ENCODE measurements around the gene SYNE1. TPM values are rescaled to one million over a fixed set of nuclear protein-coding genes. Genes with fewer than 3 reads are reported as not detected.
A peak's percentile ranks its signal among the peaks of the same experiment; 100 is the strongest.

The SYNE1 gene
- total RNA-seq, 1 experiment from 2014 or later, result 3.0 TPM

- peak; percentile 92 for DNase-seq
- Histone ChIP-seq H3K23me2 (ENCODE audit: insufficient read length, low read depth, low read length, poor library complexity, severe bottlenecking) (no peaks in the 10 kb centered on the region), H3K4me1 (ENCODE audit: insufficient read depth, low read length) (no peaks in the 10 kb centered on the region), H3K9me3 (ENCODE audit: control insufficient read depth, low read depth, low read length) (no peaks in the 10 kb centered on the region), H3K79me2 (ENCODE audit: insufficient read depth, low read length) (no peaks in the 10 kb centered on the region), H3T11ph (ENCODE audit: low read length) (no peak overlapping the region), H2AFZ (ENCODE audit: low read length) (peak overlapping the region; percentile 92), H3K4me2 (ENCODE audit: insufficient read depth, insufficient read length, low read length) (no peak overlapping the region), H2BK20ac (ENCODE audit: low read depth, low read length, poor library complexity, severe bottlenecking) (no peak overlapping the region), H4K8ac (replicated peaks; ENCODE audit: insufficient read length, low read depth, low read length) (no peak overlapping the region), H3K27ac (ENCODE audit: insufficient read length, low read depth, low read length) (no peak overlapping the region), H4K5ac (ENCODE audit: insufficient read length, low read depth, low read length) (no peak overlapping the region), H4K20me1 (ENCODE audit: control insufficient read depth, insufficient read depth, insufficient read length) (no peaks in the 10 kb centered on the region), H3K14ac (ENCODE audit: insufficient read depth, low read length) (no peak overlapping the region), H3K56ac (ENCODE audit: insufficient read length, low read depth, low read length) (no peak overlapping the region), H3K4ac (ENCODE audit: low read depth, low read length) (no peak overlapping the region), H2BK5ac (ENCODE audit: insufficient read length, low read length) (no peak overlapping the region), H4K91ac (ENCODE audit: insufficient read length, low read depth, low read length) (no peak overlapping the region), H3K27me3 (ENCODE audit: insufficient read depth, low read length) (peaks cover 4% of the 10 kb centered on the region; the same call in 1 of the 2 replicates), H3K23ac (ENCODE audit: insufficient read length, low read depth, low read length) (no peak overlapping the region), H3K9ac (ENCODE audit: extremely low read depth, insufficient read length, low read length) (no peak overlapping the region), H2BK15ac (ENCODE audit: low read depth, low read length) (no peak overlapping the region), H3K18ac (ENCODE audit: insufficient read length, low read depth, low read length) (no peak overlapping the region), H2AK5ac (ENCODE audit: insufficient read length, low read length) (no peak overlapping the region), H2BK120ac (ENCODE audit: low read depth, low read length, poor library complexity, severe bottlenecking) (no peak overlapping the region), H2BK12ac (ENCODE audit: insufficient read length, low read depth, low read length) (no peak overlapping the region), H3K79me1 (ENCODE audit: insufficient read depth, low read depth, low read length, poor library complexity, severe bottlenecking) (no peaks in the 10 kb centered on the region)
- peak; percentile 80 for TF ChIP-seq CTCF (conservative IDR thresholded peaks at IDR 0.05)
- no peaks in the 10 kb centered on the region for H3K9me3 Mint-ChIP-seq
- peaks cover 3 to 4% of the 10 kb centered on the region in 2 experiments; a peak in 1 of 4 replicates for H3K4me1 Mint-ChIP-seq
- H3K36me3 Mint-ChIP-seq (ENCODE audit: insufficient read depth in 1 of 3, low read depth in 3 of 3), result no peaks in the 10 kb centered on the region
- H3K27ac Mint-ChIP-seq, result no peak overlapping the region; a peak in 2 of 7 replicates
- peaks cover 20% of the 10 kb centered on the region for H3K27me3 Mint-ChIP-seq (ENCODE audit: low read depth)
- WGBS (ENCODE audit: extremely low coverage, insufficient read length, low lambda C conversion rate), result no CpG with 5 or more reads among the region's 8 CpGs
- no peak overlapping the region for H3K4me3 Mint-ChIP-seq
These were observed 5.6 kb upstream of the SYNE1 start for GRCh38 chr6:152642578-152643375.
